HepG2 (cell line): ENCODE measurements around the gene SLC4A7. TPM values are rescaled to one million over a fixed set of nuclear protein-coding genes. Genes with fewer than 3 reads are reported as not detected.

Source experiments
- ATAC-seq: fragments of 200-7000 bp; cut with Tn5 transposase; 3 replicates; pipeline ENCODE4 v1.9.1; 2020; ENCODE audit warnings: mild to moderate bottlenecking, moderate library complexity
- BruUV-seq: library from RNA; stranded (reverse); fragments of 400-500 nt; replicated peaks from 2 replicates; lab custom pipeline; 2021; lab: Mats Ljungman, UMichigan
- CTCF ChIA-PET: fragments of 300-600 bp; formaldehyde crosslinking; extraction: SDS; loops from one replicate; lab custom pipeline; 2021; ENCODE audit warnings: low total read pairs, inconsistent platforms, low intra/inter-chr PET ratio; lab: Yijun Ruan, JAX
- POLR2A ChIA-PET: fragments of 350-600 bp; sonication (Branson Sonifier 250); formaldehyde crosslinking; loops from one replicate; lab custom pipeline; 2020; ENCODE audit warnings: antibody characterized with exemption, inconsistent platforms; lab: Yijun Ruan, JAX
- DNase-seq: peaks from one replicate; pipeline ENCODE4 v3.0.0-alpha.2; 2015; ENCODE audit warnings: low spot score
- FAIRE-seq: peaks from 3 replicates; lab custom pipeline; 2011; peaks lifted over from hg19 to GRCh38; lab: Jason Lieb, UNC
- H2AFZ ChIP-seq: one replicate; pipeline ENCODE4 v1.6.1; 2011; ENCODE audit warnings: low read length, inconsistent platforms
- H3K27ac ChIP-seq: fragments of 300-600 bp; 3 replicates; pipeline ENCODE4 v1.8.0; 2011; ENCODE audit warnings: mixed run types, mild to moderate bottlenecking, mixed read lengths, low read length, inconsistent platforms; ENCODE audit not compliant: insufficient read depth; ENCODE audit errors: extremely low read length
- H3K27me3 ChIP-seq, 2 experiments: fragments of 200-600 bp in 1 of 2; 2 replicates in 1 of 2; 3 replicates in 1 of 2; pipeline versions ENCODE4 v1.6.0 to v1.8.0; 2011; ENCODE audit warnings: low read length in 2 of 2, mild to moderate bottlenecking in 2 of 2, moderate library complexity in 2 of 2, inconsistent platforms in 1 of 2; ENCODE audit not compliant: insufficient read depth in 2 of 2, control insufficient read depth in 1 of 2
- H3K36me3 ChIP-seq, 2 experiments: fragments of 200-600 bp in 1 of 2; replicated peaks in 1 of 2; 2 replicates in 1 of 2; 3 replicates in 1 of 2; pipeline versions ENCODE4 v1.5.1 to v1.8.0; 2011; ENCODE audit warnings: low read length in 2 of 2, inconsistent platforms in 1 of 2; ENCODE audit not compliant: insufficient read depth in 2 of 2, control insufficient read depth in 1 of 2
- H3K4me1 ChIP-seq: 2 replicates; pipeline ENCODE4 v1.5.1; 2012; ENCODE audit warnings: low read length, inconsistent platforms; ENCODE audit not compliant: insufficient read depth
- H3K4me2 ChIP-seq: 2 replicates; pipeline ENCODE4 v1.6.0; 2011; ENCODE audit warnings: low read depth, low read length, inconsistent platforms
- H3K4me3 ChIP-seq, 3 experiments: fragments of 200-600 bp in 1 of 3; sonication (generic), shearing (Covaris generic) in 1 of 3; replicated peaks in 1 of 3; 2 replicates each; pipeline ENCODE4 v1.5.1; 2011 to 2016; ENCODE audit warnings: low read length in 3 of 3, inconsistent platforms in 2 of 3, low read depth in 2 of 3, mild to moderate bottlenecking in 2 of 3, control low read depth in 1 of 3, mixed read lengths in 1 of 3; ENCODE audit not compliant: insufficient read depth in 1 of 3
- H3K79me2 ChIP-seq: one replicate; pipeline ENCODE4 v1.6.1; 2011; ENCODE audit warnings: low read length, inconsistent platforms; ENCODE audit not compliant: insufficient read depth
- H3K9ac ChIP-seq: 2 replicates; pipeline ENCODE4 v1.6.0; 2011; ENCODE audit warnings: mild to moderate bottlenecking, low read depth, low read length, inconsistent platforms; ENCODE audit not compliant: insufficient read depth
- H3K9me3 ChIP-seq: 2 replicates; pipeline ENCODE4 v1.5.1; 2012; ENCODE audit warnings: mild to moderate bottlenecking, low read length
- H4K20me1 ChIP-seq: 2 replicates; pipeline ENCODE4 v1.6.0; 2011; ENCODE audit warnings: inconsistent platforms, mild to moderate bottlenecking, low read length, moderate library complexity; ENCODE audit not compliant: insufficient read depth
- ATF4 ChIP-seq, 2 experiments: fragments of 450-650 bp in 1 of 2; sonication (generic) in 1 of 2; formaldehyde crosslinking; IDR thresholded peaks; 2 replicates each; pipeline versions ENCODE4 v1.5.0 to v1.8.0; 2020 to 2022; ENCODE audit warnings: mild to moderate bottlenecking in 1 of 2, missing genetic modification reagents in 1 of 2
- E2F1 ChIP-seq: sonication (generic); formaldehyde crosslinking; IDR thresholded peaks from 2 replicates; pipeline ENCODE4 v1.5.0; 2020; ENCODE audit warnings: missing genetic modification reagents
- GATAD1 ChIP-seq: IDR thresholded peaks from 2 replicates; pipeline ENCODE4 v1.6.1; 2016; ENCODE audit warnings: missing genetic modification reagents, missing compliant biosample characterization
- HNF4G ChIP-seq, 2 experiments: sonication (generic) in 1 of 2; formaldehyde crosslinking in 1 of 2; IDR thresholded peaks; 2 replicates each; pipeline versions ENCODE4 v1.4.0 to v1.6.1; 2011 to 2020; ENCODE audit warnings: borderline replicate concordance in 2 of 2, low read depth in 2 of 2, mild to moderate bottlenecking in 2 of 2, low read length in 1 of 2, missing genetic modification reagents in 1 of 2, moderate library complexity in 1 of 2
- KAT8 ChIP-seq: IDR thresholded peaks from 2 replicates; pipeline ENCODE4 v1.6.1; 2016; ENCODE audit warnings: missing genetic modification reagents, missing compliant biosample characterization
- NPAS2 ChIP-seq: sonication (generic); formaldehyde crosslinking; IDR thresholded peaks from 2 replicates; pipeline ENCODE4 v1.8.0; 2022; ENCODE audit warnings: mild to moderate bottlenecking, missing genetic modification reagents, borderline replicate concordance
- NR0B2 ChIP-seq: sonication (generic); formaldehyde crosslinking; IDR thresholded peaks from 2 replicates; pipeline ENCODE4 v1.4.0; 2020; ENCODE audit warnings: mild to moderate bottlenecking, missing genetic modification reagents
- NR2F2 ChIP-seq: IDR thresholded peaks from 2 replicates; pipeline ENCODE4 v1.6.1; 2012; ENCODE audit warnings: low read depth, inconsistent platforms, borderline replicate concordance
- PHF5A ChIP-seq: IDR thresholded peaks from one replicate; pipeline ENCODE4 v1.6.1; 2018; ENCODE audit warnings: low read depth, missing genetic modification reagents; ENCODE audit not compliant: unreplicated experiment
- SIN3B ChIP-seq: fragments of 150-350 bp; IDR thresholded peaks from 2 replicates; pipeline ENCODE4 v1.6.1; 2014; ENCODE audit warnings: low read length
- SMYD3 ChIP-seq: sonication (generic); formaldehyde crosslinking; IDR thresholded peaks from 2 replicates; pipeline ENCODE4 v1.8.1; 2023; ENCODE audit warnings: mild to moderate bottlenecking, missing genetic modification reagents
- ZBTB43 ChIP-seq: sonication (generic); formaldehyde crosslinking; conservative IDR thresholded peaks from 2 replicates; pipeline ENCODE4 v1.4.0; 2020; ENCODE audit warnings: missing genetic modification reagents
- ZBTB7B ChIP-seq: sonication (generic); formaldehyde crosslinking; IDR thresholded peaks from 2 replicates; pipeline ENCODE4 v1.4.0; 2020; ENCODE audit warnings: missing genetic modification reagents
- ZFP36L1 ChIP-seq: sonication (generic); formaldehyde crosslinking; IDR thresholded peaks from 2 replicates; pipeline ENCODE4 v1.8.0; 2022; ENCODE audit warnings: mild to moderate bottlenecking, missing genetic modification reagents, moderate library complexity
- ZNF180 ChIP-seq: sonication (generic); formaldehyde crosslinking; IDR thresholded peaks from 2 replicates; pipeline ENCODE4 v1.4.0; 2020; ENCODE audit warnings: low read depth, missing genetic modification reagents, borderline replicate concordance
- ZNF772 ChIP-seq: sonication (generic); formaldehyde crosslinking; IDR thresholded peaks from 2 replicates; pipeline ENCODE4 v1.5.0; 2020; ENCODE audit warnings: mild to moderate bottlenecking, missing genetic modification reagents
- WGBS: methylation state at CpG from one replicate; pipeline ENCODE4 v1.1.6; 2017; ENCODE audit warnings: low lambda C conversion rate; 5-methylcytosine and 5-hydroxymethylcytosine counted together
- in situ Hi-C: cut with HindIII; loops from 2 replicates; pipeline ENCODE4 v1.10.0; 2017; ENCODE audit warnings: low pct_unique_long_range_greater_than_20kb; ENCODE audit not compliant: extremely low pct_ligation_motif_present
- intact Hi-C: fragments of 100-400 bp; cut with micrococcal nuclease; formaldehyde crosslinking; loops from one replicate; pipeline ENCODE4 v1.10.0; 2022; ENCODE audit not compliant: unreplicated experiment
- polyA plus RNA-seq, 8 experiments: library from polyadenylated mRNA; depleted of rRNA in 3 of 8; stranded (reverse) in 7 of 8; unstranded in 1 of 8; fragments of >200 nt; fragmentation: Illumina TruSeq in 4 of 8; extraction: Trizol in 4 of 8; gene quantifications; 2 replicates each; pipeline versions ENCODE4 v1.2.1 to v1.2.3, GENCODE V29; 2011 to 2016; ENCODE audit warnings: low read depth in 4 of 8, missing spikeins in 1 of 8, mixed read lengths in 1 of 8; ENCODE audit not compliant: insufficient read depth in 1 of 8
- total RNA-seq, 5 experiments: library from RNA; depleted of rRNA; stranded (reverse); fragments of >200 nt; fragmentation: Illumina TruSeq; extraction: Trizol; gene quantifications; 2 replicates each; pipeline ENCODE4 v1.2.3, GENCODE V29; 2016; ENCODE audit warnings: low read depth in 1 of 5

Gene SLC4A7
- total and polyA plus RNA-seq, 2 of the 13 experiments (the other 11 are each of a cell fraction or from before 2014, with no cell fraction given), result 16.4 to 43.8 TPM

- TF ChIP-seq ZBTB43 (CRISPR knock-in tag) (no peak), ATF4 (CRISPR knock-in tag; IDR thresholded peaks at IDR 0.05) (no peak), ZBTB7B (CRISPR knock-in tag) (no peak), KAT8 (no peak), HNF4G (IDR thresholded peaks at IDR 0.05; ENCODE audit: borderline replicate concordance, low read depth, low read length) (no peak), HNF4G (CRISPR knock-in tag; IDR thresholded peaks at IDR 0.05; ENCODE audit: borderline replicate concordance, low read depth) (no peak), ZFP36L1 (CRISPR knock-in tag) (no peak), GATAD1 (CRISPR knock-in tag) (no peak), ZNF772 (no peak), SIN3B (no peak), ZNF180 (CRISPR knock-in tag) (no peak), NPAS2 (CRISPR knock-in tag) (no peak)
- TF ChIP-seq, all 625 proteins: peak for 0
These were observed 141.9 kb downstream of the SLC4A7 start (continued) for GRCh38 chr3:27342267-27342666.

- CTCF ChIA-PET, result no interaction called here
- BruUV-seq, result no TSS peak
- Histone ChIP-seq H3K4me1 (peaks cover 23% of the 10 kb centered on the region), H3K9me3 (no peaks in the 10 kb centered on the region), H3K27me3 (no peaks in the 10 kb centered on the region), H3K36me3 (peaks cover 0 to 1% of the 10 kb centered on the region in 2 experiments; a peak in 2 of 5 replicates), H3K4me3 (no peak overlapping the region), H4K20me1 (no peaks in the 10 kb centered on the region), H3K79me2 (no peaks in the 10 kb centered on the region), H2AFZ (no peak overlapping the region), H3K27ac (no peak overlapping the region), H3K4me2 (no peak overlapping the region), H3K9ac (no peak overlapping the region)
- no peak for ATAC-seq
- 79% methylated on average over 1 of the region's 1 CpG for WGBS
- no peak for DNase-seq
- TF ChIP-seq E2F1 (no peak), NR0B2 (CRISPR knock-in tag) (no peak), SMYD3 (CRISPR knock-in tag) (no peak), NR2F2 (no peak), PHF5A (CRISPR knock-in tag) (no peak)
- in situ Hi-C loops (no loop called here), intact Hi-C loops (no loop called here)
- FAIRE-seq, result no peak
- POLR2A ChIA-PET, result no interaction called here
These were observed 143.7 kb downstream of the SLC4A7 start for GRCh38 chr3:27340534-27340933.
